Calu3 (cell line): Measurements from ENCODE around the gene SRL. TPM values are rescaled to one million over a fixed set of nuclear protein-coding genes. Genes with fewer than 3 reads are reported as not detected.

Experiments used
- BruUV-seq: library from RNA; stranded (reverse); fragments of 400-500 nt; replicated peaks from 2 replicates; lab custom pipeline; 2021; lab: Mats Ljungman, UMichigan
- CTCF ChIA-PET: fragments of 300-600 bp; sonication (Branson Sonifier 250); formaldehyde crosslinking; loops from one replicate; lab custom pipeline; 2022; ENCODE audit warnings: antibody characterized with exemption; lab: Charles Lee
- DNase-seq: peaks from one replicate; pipeline ENCODE4 v3.0.0; 2022
- H3K27ac Mint-ChIP-seq: one replicate; pipeline ENCODE4 v1.8.0; 2022; ENCODE audit warnings: mixed read lengths; ENCODE audit not compliant: unreplicated experiment
- H3K27me3 Mint-ChIP-seq: one replicate; pipeline ENCODE4 v1.8.0; 2022; ENCODE audit warnings: mixed read lengths; ENCODE audit not compliant: unreplicated experiment
- H3K36me3 Mint-ChIP-seq: one replicate; pipeline ENCODE4 v1.8.0; 2022; ENCODE audit warnings: mild to moderate bottlenecking, moderate library complexity, mixed read lengths; ENCODE audit not compliant: insufficient read depth, unreplicated experiment
- H3K4me1 Mint-ChIP-seq: one replicate; pipeline ENCODE4 v1.8.0; 2022; ENCODE audit warnings: mild to moderate bottlenecking, low read depth, mixed read lengths; ENCODE audit not compliant: unreplicated experiment
- H3K4me3 Mint-ChIP-seq: one replicate; pipeline ENCODE4 v1.8.0; 2022; ENCODE audit warnings: mild to moderate bottlenecking, low read depth, moderate library complexity, mixed read lengths; ENCODE audit not compliant: unreplicated experiment
- H3K9me3 Mint-ChIP-seq: one replicate; pipeline ENCODE4 v1.8.0; 2022; ENCODE audit warnings: low read depth, mixed read lengths; ENCODE audit not compliant: unreplicated experiment
- intact Hi-C: fragments of 100-400 bp; cut with micrococcal nuclease; formaldehyde crosslinking; loops from one replicate; pipeline ENCODE4 v1.10.0; 2022; ENCODE audit not compliant: unreplicated experiment
- total RNA-seq: library from RNA; stranded (reverse); gene quantifications from 2 replicates; pipeline ENCODE4 v1.2.3, GENCODE V29; 2022
- TF ChIP-seq, protein P1 (sequence below): fragments of 200-600 bp; IDR thresholded peaks from one replicate; pipeline ENCODE4 v1.8.0; 2022; ENCODE audit warnings: antibody characterized with exemption; ENCODE audit not compliant: unreplicated experiment

Gene SRL
- total RNA-seq, 1 experiment from 2014 or later, result not detected

- Mint-ChIP-seq H3K27ac (no peak overlapping the region), H3K27me3 (peaks cover 68% of the 10 kb centered on the region), H3K9me3 (peaks cover 3% of the 10 kb centered on the region), H3K36me3 (no peaks in the 10 kb centered on the region), H3K4me1 (no peaks in the 10 kb centered on the region), H3K4me3 (no peak overlapping the region)
- DNase-seq, result no peak
- TF ChIP-seq, protein P1, sequence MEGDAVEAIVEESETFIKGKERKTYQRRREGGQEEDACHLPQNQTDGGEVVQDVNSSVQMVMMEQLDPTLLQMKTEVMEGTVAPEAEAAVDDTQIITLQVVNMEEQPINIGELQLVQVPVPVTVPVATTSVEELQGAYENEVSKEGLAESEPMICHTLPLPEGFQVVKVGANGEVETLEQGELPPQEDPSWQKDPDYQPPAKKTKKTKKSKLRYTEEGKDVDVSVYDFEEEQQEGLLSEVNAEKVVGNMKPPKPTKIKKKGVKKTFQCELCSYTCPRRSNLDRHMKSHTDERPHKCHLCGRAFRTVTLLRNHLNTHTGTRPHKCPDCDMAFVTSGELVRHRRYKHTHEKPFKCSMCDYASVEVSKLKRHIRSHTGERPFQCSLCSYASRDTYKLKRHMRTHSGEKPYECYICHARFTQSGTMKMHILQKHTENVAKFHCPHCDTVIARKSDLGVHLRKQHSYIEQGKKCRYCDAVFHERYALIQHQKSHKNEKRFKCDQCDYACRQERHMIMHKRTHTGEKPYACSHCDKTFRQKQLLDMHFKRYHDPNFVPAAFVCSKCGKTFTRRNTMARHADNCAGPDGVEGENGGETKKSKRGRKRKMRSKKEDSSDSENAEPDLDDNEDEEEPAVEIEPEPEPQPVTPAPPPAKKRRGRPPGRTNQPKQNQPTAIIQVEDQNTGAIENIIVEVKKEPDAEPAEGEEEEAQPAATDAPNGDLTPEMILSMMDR, result no peak
- BruUV-seq, result no TSS peak
- intact Hi-C loops, result no loop called here
- CTCF ChIA-PET, result interaction anchor here (0.6 to 1.9 kb wide), 3 partner anchors 15 to 1242 kb away, joined by 3 to 10 read pairs (median 3); no protein-coding TSS in a partner anchor
Observed at GRCh38 chr16:4239020-4239419, 2.9 kb downstream of the SRL start.

- H3K9me3 Mint-ChIP-seq, result no peaks in the 10 kb centered on the region
- H3K4me3 Mint-ChIP-seq, result no peak overlapping the region
- DNase-seq, result no peak
- no peaks in the 10 kb centered on the region for H3K36me3 Mint-ChIP-seq
- peaks cover 52% of the 10 kb centered on the region for H3K27me3 Mint-ChIP-seq
- CTCF ChIA-PET, result interaction anchor here (0.9 kb wide), 1 partner anchor 20 kb away, joined by 3 read pairs; no protein-coding TSS in a partner anchor
- no TSS peak for BruUV-seq
- TF ChIP-seq, protein P1, result no peak
- intact Hi-C loops, result no loop called here
- H3K27ac Mint-ChIP-seq, result no peak overlapping the region
- H3K4me1 Mint-ChIP-seq, result no peaks in the 10 kb centered on the region
Observed at GRCh38 chr16:4233431-4233830, 8.4 kb downstream of the SRL start.

- intact Hi-C loops, result no loop called here
- no peak for DNase-seq
- CTCF ChIA-PET, result interaction anchor here (0.9 kb wide), 1 partner anchor 21 kb away, joined by 3 read pairs; no protein-coding TSS in a partner anchor
Observed at GRCh38 chr16:4232541-4233386, 9.1 kb downstream of the SRL start.

DNA sequence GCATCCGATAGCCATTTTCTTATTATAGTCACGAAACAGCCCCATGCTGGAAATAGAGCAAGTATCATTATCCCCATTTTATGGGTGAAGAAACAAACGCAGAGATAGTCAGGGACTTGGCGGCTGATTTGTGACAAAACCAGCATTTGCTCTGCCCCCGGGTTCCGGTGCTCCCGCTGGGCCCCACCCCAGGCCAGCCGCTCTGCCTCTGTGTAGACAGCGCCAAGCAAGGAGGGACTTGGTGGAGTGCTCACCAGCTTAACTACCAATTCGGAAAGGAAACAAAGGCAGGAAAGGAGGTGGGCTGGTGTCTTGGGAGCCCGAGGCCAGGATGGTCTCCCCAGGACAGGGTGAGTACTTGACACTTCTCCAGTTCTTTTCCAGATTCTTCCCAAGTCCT, 10.0 kb downstream of the SRL start:
- H3K27me3 Mint-ChIP-seq, result peaks cover 38% of the 10 kb centered on the region
- no peak for DNase-seq
- H3K9me3 Mint-ChIP-seq, result no peaks in the 10 kb centered on the region
- no TSS peak for BruUV-seq
- no peaks in the 10 kb centered on the region for H3K4me1 Mint-ChIP-seq
- no peak overlapping the region for H3K4me3 Mint-ChIP-seq
- no peak overlapping the region for H3K27ac Mint-ChIP-seq
- CTCF ChIA-PET, result no interaction called here
- TF ChIP-seq, protein P1, result no peak
- intact Hi-C loops, result no loop called here
- no peaks in the 10 kb centered on the region for H3K36me3 Mint-ChIP-seq

More at GRCh38 chr16:4232541-4233386, 9.1 kb downstream of the SRL start:
- Mint-ChIP-seq H3K9me3 (no peaks in the 10 kb centered on the region), H3K36me3 (no peaks in the 10 kb centered on the region), H3K27ac (no peak overlapping the region), H3K27me3 (peaks cover 47% of the 10 kb centered on the region), H3K4me1 (no peaks in the 10 kb centered on the region), H3K4me3 (no peak overlapping the region)
- TF ChIP-seq, protein P1, result no peak
- BruUV-seq, result no TSS peak
